ENCODE results near the gene HNRNPR. TPM values are rescaled to one million over a fixed set of nuclear protein-coding genes. Genes with fewer than 3 reads are reported as not detected.
"Not testable (repeated sequence)": the region's sequence is repeated elsewhere in the genome, so short reads cannot be mapped to it uniquely, and the experiment has no call there.

Gene HNRNPR
- polyA plus RNA-seq, 3 donors = 58.5 to 112 (median 82.9) TPM

DNA sequence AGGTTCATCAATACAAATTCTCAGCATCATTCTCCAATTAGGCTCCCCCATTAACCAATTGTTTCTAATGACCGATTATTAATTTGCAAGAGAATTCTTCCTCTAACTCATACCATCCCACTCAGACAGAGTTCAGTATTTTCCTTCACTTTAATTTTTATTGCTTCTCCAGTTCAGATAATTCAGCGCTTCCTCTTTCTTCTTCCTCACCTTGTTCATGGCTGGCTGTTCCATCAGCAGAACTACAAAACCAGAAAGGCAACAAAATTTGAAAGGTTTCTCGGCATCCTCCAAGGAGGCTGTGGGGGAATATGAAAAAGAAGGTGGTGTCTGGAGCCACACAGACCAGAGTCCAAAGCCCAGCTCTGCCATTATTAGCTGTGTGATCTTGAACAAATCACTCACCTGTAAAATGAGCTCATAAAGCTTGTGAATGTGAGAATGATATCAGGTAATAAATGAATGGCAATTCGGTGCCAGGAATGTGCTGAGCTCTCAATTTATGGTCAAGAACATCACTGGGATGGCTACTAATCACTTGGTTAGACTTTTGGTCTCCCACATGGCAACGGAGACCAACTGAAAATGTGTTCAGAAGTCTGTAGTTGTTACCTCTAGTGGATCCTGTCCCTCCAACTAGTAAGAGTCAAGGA, 37.3 kb upstream of the HNRNPR start:
- Mint-ChIP-seq H3K9me3 (peaks cover 0 to 3% (median 0%) of the 10 kb centered on the region in 7 donors), H3K27me3 (ENCODE audit: low read depth in 3 of 3) (peaks cover 9 to 12% (median 10%) of the 10 kb centered on the region in 3 donors), H3K4me1 (peaks cover 27% of the 10 kb centered on the region), H3K4me3 (no peak overlapping the region), H3K36me3 (no peaks in the 10 kb centered on the region), H3K27ac (no peak overlapping the region)
- H3K27me3 ChIP-seq (ENCODE audit: control insufficient read depth in 2 of 2, insufficient read depth in 2 of 2, low read length in 2 of 2) = no peaks in the 10 kb centered on the region
- no peak overlapping the region for H3K4me3 ChIP-seq (replicated peaks in 1 of 3; ENCODE audit: low read depth in 2 of 3, low read length in 3 of 3)
- WGBS (ENCODE audit: insufficient coverage) = 100% methylated on average over 1 of the region's 5 CpGs
- TF ChIP-seq, protein P1, sequence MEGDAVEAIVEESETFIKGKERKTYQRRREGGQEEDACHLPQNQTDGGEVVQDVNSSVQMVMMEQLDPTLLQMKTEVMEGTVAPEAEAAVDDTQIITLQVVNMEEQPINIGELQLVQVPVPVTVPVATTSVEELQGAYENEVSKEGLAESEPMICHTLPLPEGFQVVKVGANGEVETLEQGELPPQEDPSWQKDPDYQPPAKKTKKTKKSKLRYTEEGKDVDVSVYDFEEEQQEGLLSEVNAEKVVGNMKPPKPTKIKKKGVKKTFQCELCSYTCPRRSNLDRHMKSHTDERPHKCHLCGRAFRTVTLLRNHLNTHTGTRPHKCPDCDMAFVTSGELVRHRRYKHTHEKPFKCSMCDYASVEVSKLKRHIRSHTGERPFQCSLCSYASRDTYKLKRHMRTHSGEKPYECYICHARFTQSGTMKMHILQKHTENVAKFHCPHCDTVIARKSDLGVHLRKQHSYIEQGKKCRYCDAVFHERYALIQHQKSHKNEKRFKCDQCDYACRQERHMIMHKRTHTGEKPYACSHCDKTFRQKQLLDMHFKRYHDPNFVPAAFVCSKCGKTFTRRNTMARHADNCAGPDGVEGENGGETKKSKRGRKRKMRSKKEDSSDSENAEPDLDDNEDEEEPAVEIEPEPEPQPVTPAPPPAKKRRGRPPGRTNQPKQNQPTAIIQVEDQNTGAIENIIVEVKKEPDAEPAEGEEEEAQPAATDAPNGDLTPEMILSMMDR (IDR thresholded peaks at IDR 0.05) = no peak
- intact Hi-C loops (cut with micrococcal nuclease) = no loop called here
- no peak for DNase-seq
- peaks cover 18 to 24% of the 10 kb centered on the region in 2 donors for H3K4me1 ChIP-seq (ENCODE audit: control insufficient read depth in 1 of 2, insufficient read depth in 2 of 2, low read length in 2 of 2)
- no peaks in the 10 kb centered on the region for H4K20me1 ChIP-seq (ENCODE audit: insufficient read depth, low read length)
- H3K36me3 ChIP-seq (replicated peaks in 1 of 2; ENCODE audit: control insufficient read depth in 1 of 2, insufficient read depth in 2 of 2, low read length in 2 of 2) = no peaks in the 10 kb centered on the region
- no peak overlapping the region for H3K9ac ChIP-seq (ENCODE audit: insufficient read depth, low read length, poor library complexity, severe bottlenecking)
- no peaks in the 10 kb centered on the region for H3K9me3 ChIP-seq (replicated peaks in 1 of 2; ENCODE audit: control insufficient read depth in 1 of 2, insufficient read depth in 1 of 2, low read length in 2 of 2)
- H3K27ac ChIP-seq (ENCODE audit: low read depth in 1 of 2, low read length in 2 of 2) = no peak overlapping the region
- H3K4me2 ChIP-seq (replicated peaks; ENCODE audit: extremely low read depth, low read length, poor library complexity, severe bottlenecking) = no peak overlapping the region
- H3K79me2 ChIP-seq (ENCODE audit: insufficient read depth, low read length) = no peaks in the 10 kb centered on the region
- no peak overlapping the region for H2AFZ ChIP-seq (ENCODE audit: insufficient read depth, low read depth, low read length, poor library complexity, severe bottlenecking)

DNA sequence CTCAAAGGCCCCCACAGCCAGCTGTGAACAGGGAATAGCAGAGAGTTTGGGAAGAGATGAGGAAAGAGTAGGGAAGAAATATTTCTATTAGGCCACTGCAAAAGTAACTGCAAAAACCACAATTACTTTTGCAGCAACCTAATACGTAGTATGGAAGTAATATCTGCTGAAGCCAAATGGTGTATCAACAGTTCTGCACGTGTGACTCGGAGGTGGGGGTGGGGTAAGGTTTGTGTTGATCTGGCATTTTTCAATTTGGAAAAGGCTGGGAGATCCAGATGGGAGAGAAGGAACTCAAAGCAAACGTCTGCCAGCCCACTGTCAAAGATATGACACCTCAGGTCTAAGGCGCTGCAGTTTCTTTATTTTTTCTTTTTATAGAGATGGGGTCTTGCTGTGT, 36.6 kb upstream of the HNRNPR start:
- H3K27me3 ChIP-seq (ENCODE audit: control insufficient read depth in 2 of 2, insufficient read depth in 2 of 2, low read length in 2 of 2) = no peaks in the 10 kb centered on the region
- no peak overlapping the region for H3K4me3 ChIP-seq (replicated peaks in 1 of 3; ENCODE audit: low read depth in 2 of 3, low read length in 3 of 3)
- DNase-seq = no peak
- TF ChIP-seq, protein P1 (IDR thresholded peaks at IDR 0.05) = no peak
- H3K4me1 ChIP-seq (ENCODE audit: control insufficient read depth in 1 of 2, insufficient read depth in 2 of 2, low read length in 2 of 2) = peaks cover 18 to 24% of the 10 kb centered on the region in 2 donors
- H4K20me1 ChIP-seq (ENCODE audit: insufficient read depth, low read length) = no peaks in the 10 kb centered on the region
- H3K27me3 Mint-ChIP-seq (ENCODE audit: low read depth in 3 of 3) = peaks cover 9 to 14% (median 10%) of the 10 kb centered on the region in 3 donors
- no peak overlapping the region for H3K4me3 Mint-ChIP-seq
- no peak overlapping the region for H2AFZ ChIP-seq (ENCODE audit: insufficient read depth, low read depth, low read length, poor library complexity, severe bottlenecking)
- peaks cover 0 to 3% (median 0%) of the 10 kb centered on the region in 7 donors for H3K9me3 Mint-ChIP-seq
- WGBS (ENCODE audit: insufficient coverage) = 70% methylated on average over 3 of the region's 5 CpGs
- H3K79me2 ChIP-seq (ENCODE audit: insufficient read depth, low read length) = no peaks in the 10 kb centered on the region
- no peak overlapping the region for H3K4me2 ChIP-seq (replicated peaks; ENCODE audit: extremely low read depth, low read length, poor library complexity, severe bottlenecking)
- H3K36me3 Mint-ChIP-seq = no peaks in the 10 kb centered on the region
- H3K27ac ChIP-seq (ENCODE audit: low read depth in 1 of 2, low read length in 2 of 2) = no peak overlapping the region
- no peak overlapping the region for H3K9ac ChIP-seq (ENCODE audit: insufficient read depth, low read length, poor library complexity, severe bottlenecking)
- intact Hi-C loops (cut with micrococcal nuclease) = no loop called here
- no peaks in the 10 kb centered on the region for H3K9me3 ChIP-seq (replicated peaks in 1 of 2; ENCODE audit: control insufficient read depth in 1 of 2, insufficient read depth in 1 of 2, low read length in 2 of 2)
- no peaks in the 10 kb centered on the region for H3K36me3 ChIP-seq (replicated peaks in 1 of 2; ENCODE audit: control insufficient read depth in 1 of 2, insufficient read depth in 2 of 2, low read length in 2 of 2)
- H3K27ac Mint-ChIP-seq = no peak overlapping the region
- peaks cover 27% of the 10 kb centered on the region for H3K4me1 Mint-ChIP-seq

DNA sequence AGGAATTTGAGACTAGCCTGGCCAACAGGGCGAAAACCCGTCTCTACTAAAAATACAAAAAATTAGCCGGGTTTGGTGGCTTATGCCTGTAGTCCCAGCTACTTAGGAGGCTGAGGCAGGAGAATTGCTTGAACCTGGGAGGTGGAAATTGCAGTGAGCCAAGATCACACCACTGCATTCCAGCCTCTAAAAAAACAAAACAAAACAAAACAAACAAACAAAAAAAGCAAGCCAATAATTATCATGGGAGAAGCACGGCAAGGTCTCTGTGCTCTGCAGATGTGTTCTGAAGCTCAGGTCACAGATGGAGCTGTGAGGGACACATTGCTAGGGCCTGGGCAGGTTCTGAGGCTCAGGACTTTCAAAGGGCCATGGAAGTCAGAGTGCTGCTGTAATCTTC, 36.2 kb upstream of the HNRNPR start:
- intact Hi-C loops (cut with micrococcal nuclease) = not testable (repeated sequence)

More for the DNA sequence above, 36.2 kb upstream of the HNRNPR start:
- not testable (repeated sequence) for H3K4me3 Mint-ChIP-seq; H3K9me3 ChIP-seq (replicated peaks in 1 of 2; ENCODE audit: control insufficient read depth in 1 of 2, insufficient read depth in 1 of 2, low read length in 2 of 2); H3K9ac ChIP-seq (ENCODE audit: insufficient read depth, low read length, poor library complexity, severe bottlenecking); H3K9me3 Mint-ChIP-seq; DNase-seq; H3K36me3 ChIP-seq (replicated peaks in 1 of 2; ENCODE audit: control insufficient read depth in 1 of 2, insufficient read depth in 2 of 2, low read length in 2 of 2); H4K20me1 ChIP-seq (ENCODE audit: insufficient read depth, low read length); H2AFZ ChIP-seq (ENCODE audit: insufficient read depth, low read depth, low read length, poor library complexity, severe bottlenecking); H3K36me3 Mint-ChIP-seq; H3K27me3 ChIP-seq (ENCODE audit: control insufficient read depth in 2 of 2, insufficient read depth in 2 of 2, low read length in 2 of 2); H3K27ac ChIP-seq (ENCODE audit: low read depth in 1 of 2, low read length in 2 of 2); H3K79me2 ChIP-seq (ENCODE audit: insufficient read depth, low read length); H3K4me3 ChIP-seq (replicated peaks in 1 of 3; ENCODE audit: low read depth in 2 of 3, low read length in 3 of 3); H3K4me2 ChIP-seq (replicated peaks; ENCODE audit: extremely low read depth, low read length, poor library complexity, severe bottlenecking); H3K27ac Mint-ChIP-seq
- Mint-ChIP-seq H3K4me1 (peaks cover 27% of the 10 kb centered on the region), H3K27me3 (ENCODE audit: low read depth in 3 of 3) (peaks cover 9 to 14% (median 10%) of the 10 kb centered on the region in 3 donors)
- 78% methylated on average over 1 of the region's 4 CpGs for WGBS (ENCODE audit: insufficient coverage)
- H3K4me1 ChIP-seq (ENCODE audit: control insufficient read depth in 1 of 2, insufficient read depth in 2 of 2, low read length in 2 of 2) = peaks cover 18 to 24% of the 10 kb centered on the region in 2 donors
